ENCODE data around the gene IFI30.
A peak's percentile ranks its signal among the peaks of the same experiment; 100 is the strongest.
"Not testable (repeated sequence)": the region's sequence is repeated elsewhere in the genome, so short reads cannot be mapped to it uniquely, and the experiment has no call there.

IFI30 gene

DNA sequence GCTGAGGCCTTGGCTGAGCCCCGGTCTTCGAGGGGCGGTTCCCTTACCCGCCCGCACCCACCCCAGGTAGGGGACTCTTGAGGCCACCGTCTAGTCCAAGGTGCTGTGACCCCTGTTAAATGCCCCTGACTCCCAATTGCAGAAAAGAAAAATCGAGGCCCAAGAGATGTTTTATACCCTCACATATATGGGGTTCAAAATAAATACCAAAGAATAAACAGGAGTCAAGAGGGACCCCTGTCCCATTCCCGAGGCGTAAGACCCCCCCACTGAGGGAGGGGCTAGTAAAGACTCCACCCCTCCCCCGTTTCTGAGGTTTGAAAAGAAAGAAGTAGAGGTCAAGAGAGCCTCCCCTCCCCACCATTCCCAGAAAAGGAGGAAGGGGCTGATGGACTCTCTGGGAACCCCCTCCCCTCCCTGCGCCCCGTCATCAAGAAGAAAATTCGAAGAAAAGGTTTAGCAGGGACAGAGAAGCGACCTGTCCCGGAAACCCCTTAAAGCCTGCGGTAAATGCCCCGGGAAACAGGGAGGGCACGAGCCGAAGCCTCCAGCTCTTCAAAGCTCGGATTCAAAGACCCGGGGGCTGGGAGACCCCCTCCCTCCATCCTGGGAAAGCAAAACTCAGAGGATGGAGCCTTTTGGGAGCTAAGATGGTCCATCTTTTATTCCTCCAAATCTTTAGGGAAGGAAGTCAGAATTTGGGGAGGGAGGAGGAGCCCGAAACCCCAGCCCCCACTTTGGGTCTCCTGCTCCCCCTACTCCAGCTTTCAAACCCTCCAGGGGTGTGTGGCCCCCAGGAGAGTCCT is 31.0 kb downstream of the IFI30 start:
- DNase-seq, result no peak

DNA sequence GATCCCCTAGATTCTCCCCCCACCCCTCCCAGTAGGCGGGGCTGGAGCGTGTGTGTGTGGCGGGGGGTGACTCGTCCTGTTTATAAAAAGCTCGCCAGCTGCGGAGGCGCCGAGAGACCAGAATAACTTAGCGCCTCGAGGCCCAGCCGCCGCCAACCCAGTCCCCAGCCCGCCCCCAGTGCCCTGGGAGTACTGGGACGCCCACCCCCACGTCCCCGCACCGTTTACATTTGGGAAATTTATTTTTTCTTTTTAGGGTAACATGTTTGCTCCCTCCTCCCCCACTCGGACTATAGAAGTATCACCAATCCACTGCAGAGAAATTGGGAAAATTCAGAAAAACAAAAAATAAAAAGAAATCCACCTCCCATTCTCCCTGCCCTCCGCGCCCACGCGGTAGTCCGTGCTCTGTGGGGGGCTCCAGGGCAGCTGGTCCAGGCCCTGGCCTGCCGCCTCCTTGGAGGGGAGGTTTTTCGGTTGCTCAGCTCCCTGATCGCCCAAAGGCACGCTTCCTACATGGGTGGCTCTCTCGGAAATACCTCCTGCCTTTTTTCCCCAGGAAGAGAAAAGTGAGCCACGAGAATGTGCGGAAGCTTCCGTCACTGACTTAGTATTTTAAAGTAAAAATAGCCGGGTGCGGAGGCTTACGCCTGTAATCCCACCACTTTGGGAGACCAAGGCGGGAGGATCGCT is 31.7 kb downstream of the IFI30 start:
- DNase-seq, result peak; percentile 65

DNA sequence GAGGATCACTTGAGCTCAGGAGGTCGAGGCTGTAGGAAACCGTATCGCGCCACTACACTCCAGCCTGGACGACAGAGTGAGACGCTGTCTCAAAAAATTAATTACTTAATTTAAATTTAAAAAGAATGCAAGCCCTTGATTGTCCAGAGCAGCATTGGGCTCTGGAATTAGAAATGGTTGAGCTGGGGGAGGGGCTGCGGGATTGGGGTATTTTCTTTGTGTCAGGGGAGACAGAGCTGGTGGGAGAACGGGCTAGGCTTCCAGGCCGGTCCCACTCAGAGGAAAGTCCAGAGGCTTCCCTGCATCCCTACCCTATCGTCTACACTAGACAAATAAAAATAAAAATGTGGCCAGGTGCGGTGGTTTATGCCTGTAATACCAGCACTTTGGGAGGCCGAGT is 32.4 kb downstream of the IFI30 start:
- DNase-seq, result no peak

DNA sequence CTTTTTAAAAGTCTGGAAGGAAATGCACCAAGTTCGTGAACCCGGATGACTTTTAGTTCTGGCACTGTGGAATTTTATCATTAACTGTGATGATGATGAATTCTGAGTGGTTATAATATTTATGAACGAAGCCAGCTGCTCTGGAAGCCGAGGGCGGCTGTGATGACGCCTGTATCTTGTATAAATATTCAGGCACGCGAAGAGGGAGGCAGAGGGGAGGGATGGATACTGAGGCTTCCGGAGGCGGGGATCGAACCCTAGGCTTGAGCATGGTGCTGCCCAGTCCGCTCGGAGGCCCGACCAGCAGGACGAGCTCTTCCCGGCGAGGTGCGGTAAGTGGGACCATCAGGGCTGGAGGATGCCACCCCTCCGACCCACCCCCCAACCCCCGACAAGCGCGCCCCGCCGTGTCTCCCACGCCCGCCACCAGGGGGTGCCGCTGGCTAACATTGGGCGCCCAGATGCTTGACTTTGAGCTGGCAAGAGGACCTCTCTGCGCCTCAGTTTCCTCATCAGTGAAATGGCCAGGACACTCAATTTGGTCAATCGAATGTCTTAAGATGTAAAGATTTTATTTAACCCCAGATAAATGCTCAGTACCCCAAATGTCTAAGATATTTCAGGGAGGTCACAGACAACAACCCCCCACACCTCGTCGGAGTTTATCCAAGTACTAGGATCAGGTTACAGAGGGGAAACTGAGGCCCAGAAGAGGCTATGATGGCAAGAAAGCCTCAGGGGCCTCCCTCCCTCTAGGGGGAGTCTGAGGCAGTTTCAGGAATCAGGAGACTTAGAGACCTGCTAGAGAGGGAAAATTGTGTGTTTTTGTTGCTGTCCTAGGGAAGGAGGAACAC is 34.7 kb downstream of the IFI30 start:
- DNase-seq, result peak; percentile 48

DNA sequence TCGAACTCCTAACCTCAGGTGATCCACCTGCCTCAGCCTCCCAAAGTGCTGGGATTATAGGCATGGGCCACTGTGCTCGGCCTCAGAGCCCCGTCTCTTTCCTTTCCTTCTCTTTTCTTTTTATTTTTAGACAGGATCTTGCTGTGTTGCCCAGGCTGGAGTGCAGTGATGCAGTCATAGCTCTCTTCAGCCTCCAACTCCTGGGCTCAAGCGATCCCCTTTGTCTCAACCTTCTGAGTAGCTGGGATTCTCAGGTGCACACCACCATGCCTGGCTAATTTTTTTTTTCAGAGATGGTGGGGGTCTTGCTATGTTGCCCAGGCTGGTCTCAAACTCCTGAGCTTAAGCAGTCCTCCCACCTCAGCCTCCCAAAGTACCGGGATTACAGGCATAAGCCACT is 36.3 kb downstream of the IFI30 start:
- DNase-seq, result not testable (repeated sequence)

DNA sequence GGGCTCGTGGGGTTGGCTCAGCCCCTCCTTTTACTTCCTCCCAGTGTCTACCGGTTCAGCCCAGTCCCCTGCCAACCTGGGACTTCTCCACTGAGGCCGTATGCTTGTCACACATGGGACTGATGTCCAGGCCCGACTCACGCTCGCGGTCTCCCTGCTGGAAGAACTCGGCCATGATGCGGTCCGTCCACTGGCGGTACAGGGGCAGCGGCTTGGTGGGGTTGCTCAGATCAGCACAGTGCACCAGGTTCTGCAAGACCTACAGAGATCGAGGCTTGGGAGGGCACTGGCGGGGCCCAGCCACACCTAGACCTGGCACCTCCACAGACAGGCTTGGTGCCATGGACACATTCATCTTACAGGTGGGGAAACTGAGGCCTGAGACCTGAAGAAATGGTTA is 38.1 kb downstream of the IFI30 start:
- DNase-seq, result no peak

DNA sequence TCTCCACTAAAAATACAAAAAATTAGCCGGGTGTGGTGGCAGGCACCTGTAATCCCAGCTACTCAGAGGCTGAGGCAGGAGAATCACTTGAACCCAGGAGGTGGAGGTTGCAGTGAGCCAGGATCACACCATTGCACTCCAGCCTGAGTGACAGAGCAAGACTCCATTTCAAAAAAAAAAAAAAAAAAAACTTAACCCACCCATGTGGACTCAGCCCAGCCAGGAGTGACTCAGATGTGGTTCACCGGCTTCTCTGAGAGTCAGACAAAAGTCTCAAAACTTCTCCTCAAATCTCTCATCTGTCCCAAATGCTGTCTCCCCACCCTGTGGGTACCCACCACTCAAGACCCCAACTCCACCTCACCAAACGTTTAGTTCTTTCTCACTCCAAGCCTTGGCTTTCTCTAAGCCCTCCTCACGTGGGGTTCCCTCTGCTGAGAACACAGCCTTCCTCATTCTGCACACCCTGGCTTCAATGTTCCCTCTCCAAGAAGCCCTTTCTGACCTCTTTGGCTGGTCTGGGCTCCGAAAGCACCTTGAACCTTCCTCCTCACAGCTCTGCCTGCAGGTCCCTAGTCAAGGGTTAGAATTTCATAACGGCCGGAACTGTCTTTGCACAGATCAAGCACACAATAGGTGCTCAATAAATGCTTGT is 41.3 kb downstream of the IFI30 start:
- DNase-seq, result no peak

DNA sequence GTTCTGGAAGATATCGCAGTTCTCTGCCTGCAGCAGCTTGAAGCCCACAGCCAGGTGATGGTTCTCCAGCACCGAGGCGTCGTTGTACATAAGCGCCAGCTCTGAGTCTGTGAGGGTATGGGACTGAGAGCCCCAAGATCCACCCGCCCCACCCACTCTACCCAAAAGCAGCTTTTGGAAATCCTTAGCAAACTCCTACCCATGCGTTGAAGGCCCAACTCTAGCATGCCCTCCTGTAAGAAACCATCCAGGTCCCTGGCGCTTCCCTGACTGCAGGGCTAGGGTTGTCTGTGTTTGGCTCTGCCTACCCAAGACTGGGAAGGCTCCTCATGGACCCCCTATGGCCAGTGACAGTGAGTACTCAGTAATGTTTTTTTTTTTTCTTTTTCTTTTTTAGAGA is 43.2 kb downstream of the IFI30 start:
- DNase-seq, result no peak

DNA sequence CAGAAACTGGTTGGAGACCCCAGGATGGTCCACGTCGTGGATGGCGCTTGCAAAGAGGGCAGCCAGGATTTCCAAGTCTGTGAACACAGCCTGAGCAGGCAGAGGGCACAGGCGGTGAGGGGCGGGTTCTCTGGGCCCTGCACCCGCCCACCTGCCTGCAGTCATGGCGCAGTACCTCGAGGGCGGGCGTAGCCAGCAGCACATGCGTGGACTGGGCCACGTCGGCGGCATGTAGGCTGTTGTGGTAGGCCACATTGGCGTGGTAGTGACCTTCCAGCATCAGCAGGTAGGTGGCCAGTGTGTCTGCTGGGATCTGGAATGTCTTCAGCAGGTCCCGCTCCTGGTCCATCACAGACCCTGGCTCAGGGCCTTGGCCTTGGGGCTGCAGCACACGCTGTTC is 44.5 kb downstream of the IFI30 start:
- DNase-seq, result no peak

DNA sequence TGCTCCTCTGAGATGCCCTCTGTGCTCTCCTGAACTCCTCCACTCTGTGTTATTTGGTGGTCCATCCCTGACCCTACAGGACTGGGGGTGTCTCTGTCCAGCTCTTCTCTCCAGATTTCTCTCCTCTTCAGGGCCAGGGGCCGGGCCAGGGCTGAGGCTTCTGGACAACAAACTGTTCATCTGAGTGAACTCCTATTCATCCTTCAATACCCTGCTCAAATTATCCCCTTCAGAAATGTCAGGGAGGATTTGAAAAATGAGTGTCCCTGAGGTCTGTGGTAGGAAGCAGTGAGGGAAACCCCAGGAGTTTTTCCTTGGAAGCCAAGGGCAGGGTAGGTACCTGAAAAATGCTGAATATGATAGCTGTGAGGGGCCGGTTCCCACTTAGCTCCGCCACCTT is 45.0 kb downstream of the IFI30 start:
- DNase-seq, result no peak

DNA sequence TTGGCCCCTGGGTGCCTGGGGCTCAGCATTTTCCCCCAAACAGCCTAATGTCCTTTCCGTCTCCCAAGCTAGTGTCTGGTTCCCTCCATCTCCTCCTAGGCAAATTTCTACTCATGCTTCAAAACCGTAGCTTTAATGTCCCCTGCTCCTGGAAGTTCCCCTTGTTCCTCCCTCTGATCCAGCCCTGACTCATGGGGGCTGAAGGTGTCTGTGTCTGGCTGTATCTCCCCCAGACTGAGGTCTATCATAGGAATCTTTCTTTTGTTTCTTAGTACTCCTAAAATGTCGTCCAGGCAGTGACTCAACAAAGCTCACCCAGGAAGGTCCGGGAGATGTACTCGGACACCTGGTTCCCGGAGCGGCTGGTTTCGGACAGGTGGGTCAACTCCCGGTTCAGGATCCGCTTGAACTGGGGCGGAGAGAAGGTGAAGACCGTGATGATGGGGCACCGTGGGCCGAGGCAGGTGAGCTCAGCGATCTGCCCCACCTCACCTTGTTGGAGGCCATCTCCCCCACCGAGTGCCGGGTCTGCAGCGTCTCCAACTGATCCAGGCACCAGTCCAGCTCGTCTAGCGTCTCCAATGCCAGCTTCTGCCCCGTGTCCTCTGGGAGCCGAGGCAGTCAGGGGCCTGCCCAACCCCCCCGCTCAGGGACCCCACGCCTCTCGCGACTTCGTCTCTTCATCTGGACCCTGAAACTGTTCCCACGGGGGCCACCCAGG is 46.5 kb downstream of the IFI30 start:
- no peak for DNase-seq

DNA sequence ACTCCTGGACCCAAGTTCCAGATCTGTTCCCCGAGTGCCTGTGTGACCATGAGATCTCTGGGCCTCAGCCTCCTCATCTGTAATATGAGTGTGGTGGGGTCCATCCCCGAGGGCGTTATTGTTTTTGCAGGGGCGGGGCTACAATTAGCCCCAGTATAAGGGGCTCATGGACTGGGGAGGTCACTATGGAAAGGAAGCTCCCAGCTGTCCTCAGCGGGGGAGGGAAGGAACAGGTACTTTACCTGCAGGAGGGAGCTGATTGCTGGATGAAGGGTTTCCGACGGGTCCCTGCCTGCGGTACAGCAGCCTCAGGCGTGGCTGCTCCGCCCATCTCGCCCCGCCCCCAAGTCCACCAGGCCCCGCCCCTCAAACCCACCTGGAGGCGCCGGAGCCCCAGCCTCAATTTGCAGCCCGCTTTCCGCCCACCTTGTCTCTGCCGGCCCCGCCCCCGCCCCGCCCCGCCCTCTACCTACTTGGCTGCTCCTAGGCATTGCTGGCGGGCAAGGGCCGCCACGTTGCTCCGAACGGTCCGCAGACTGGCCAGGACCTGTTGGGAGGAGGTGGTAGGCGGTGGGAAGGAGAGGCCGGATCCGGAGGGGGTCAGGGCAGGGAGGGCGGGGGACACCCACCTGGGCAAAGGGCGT is 47.1 kb downstream of the IFI30 start:
- DNase-seq, result peak; percentile 19

DNA sequence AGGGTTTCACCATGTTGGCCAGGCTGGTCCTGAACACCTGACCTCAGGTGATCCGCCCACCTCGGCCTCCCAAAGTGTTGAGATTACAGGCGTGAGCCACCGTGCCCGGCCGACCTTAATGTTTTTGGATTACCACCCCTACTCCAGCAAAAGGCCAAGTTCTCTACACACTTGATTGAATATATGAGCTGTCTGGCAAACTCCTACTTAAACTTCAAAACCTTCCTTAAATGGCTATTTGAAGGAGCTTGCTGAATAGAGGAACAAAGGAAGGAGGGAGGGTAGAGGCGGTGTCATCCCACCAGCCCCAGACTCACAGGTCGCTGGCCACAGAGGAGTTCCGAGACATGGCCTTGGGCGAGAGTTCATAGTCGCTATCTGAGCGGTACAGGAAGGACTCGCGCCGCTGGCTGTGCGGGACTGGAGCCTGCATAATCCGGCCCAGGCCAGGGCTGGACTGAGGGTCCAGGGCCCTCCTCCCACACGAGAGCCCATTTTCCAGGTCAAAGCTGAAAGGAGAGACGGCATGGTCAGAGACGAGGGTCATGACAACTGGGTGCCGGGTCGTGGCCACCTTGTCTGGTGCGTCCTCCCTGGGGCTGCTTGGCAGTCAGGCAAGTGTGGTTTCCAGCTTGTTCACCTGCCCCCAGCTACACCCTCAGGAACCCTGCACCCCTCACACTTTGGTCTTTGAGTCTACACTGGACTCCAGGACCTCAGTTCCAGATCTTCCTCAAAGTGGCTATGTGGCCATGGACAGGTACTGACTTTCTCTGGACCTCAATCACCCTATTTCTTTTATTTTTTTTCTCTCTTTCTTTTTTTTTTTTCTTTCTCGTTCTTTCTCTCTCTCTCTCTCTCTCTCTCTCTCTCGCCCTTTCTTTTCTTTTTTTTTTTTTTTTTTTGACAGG is 48.5 kb downstream of the IFI30 start:
- no peak for DNase-seq

DNA sequence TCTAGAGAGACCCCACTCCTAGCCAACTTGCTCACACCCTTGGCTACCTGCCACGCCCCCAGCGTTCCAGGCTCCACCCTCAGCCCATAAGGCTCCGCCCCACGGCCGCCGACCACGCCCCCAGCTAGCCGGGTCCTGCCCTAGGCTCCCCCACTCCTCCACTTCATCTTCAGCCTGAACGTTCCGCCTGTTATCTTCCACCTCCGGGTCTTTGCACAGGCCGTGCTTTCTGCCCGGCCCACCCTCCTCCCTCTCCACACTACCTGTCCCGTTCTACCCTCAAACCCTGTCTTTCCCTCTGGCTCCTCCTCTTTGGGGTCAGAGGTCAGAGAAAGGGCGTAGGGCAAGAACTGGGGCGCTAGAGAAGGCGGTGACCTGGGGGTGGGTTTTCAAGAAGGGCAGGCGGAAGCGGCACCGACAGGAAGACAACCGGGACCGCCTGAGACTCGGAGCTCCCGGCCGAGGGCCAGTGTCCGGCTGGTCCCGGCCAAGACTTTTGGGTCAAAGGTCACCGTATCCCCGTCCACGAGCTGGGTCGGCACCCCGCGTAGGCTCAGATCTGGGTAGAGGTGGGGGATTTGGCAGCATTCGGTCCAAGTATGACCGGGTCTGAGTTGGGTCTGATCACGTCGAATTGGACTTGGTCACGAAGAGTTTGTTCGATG is 50.4 kb downstream of the IFI30 start:
- DNase-seq, result peak; percentile 29

DNA sequence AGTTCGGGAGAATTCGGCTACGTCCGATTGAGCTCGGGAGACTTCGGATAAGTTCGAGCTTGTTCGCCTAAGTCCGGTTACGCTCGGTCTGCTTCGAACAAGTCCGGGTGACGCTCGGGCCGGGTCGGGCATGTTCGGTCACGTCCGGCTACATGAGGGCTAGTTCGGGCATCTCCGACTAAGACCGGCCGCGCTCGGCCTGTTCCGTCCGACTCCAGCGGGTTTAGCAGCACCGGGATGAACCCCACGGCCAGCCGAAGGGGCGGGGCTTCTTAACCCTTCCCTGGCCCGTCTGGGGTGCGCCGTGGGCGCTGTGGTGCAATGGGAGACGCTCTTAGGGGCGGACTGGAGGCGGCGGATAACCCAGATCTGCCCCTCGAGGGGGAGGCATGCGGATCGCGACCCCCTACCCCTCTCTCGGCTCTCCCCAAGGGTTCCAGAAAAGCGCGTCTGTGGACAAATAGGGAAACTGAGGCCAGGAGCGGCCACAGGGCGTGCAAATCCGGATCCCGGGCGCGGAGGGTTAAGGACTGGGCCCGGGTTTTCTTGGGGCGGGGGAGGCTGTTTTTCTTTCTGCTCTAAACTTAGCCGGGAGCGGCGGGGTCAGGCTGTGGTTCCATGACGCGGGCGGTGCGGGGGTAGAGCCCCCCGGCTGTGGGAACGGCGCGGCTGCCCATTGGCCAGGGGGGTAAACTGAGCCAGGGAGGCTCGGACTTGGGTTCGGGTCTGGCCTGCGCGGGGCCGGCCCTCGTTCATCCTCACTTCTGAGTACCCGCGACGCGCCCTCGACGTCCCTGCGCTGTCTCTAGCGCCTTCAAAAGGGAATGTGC is 51.1 kb downstream of the IFI30 start:
- DNase-seq, result peak; percentile 90

DNA sequence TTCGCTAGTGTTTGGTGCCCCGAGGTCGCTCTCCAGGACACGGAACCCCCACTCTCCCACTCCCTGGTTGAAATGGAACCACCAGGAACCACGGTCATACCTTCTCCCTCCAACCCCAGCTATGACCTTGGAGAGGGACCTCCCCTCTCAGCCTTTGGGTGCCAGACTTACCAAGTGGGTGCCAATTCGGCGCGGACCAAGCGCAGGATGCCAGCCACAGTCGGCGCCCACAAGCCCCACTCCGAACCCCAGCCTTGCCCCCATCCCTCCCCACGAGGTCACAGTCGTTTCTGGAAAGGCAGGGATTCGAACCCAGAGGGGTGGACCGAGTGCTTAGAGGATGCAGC is 51.7 kb downstream of the IFI30 start:
- no peak for DNase-seq

DNA sequence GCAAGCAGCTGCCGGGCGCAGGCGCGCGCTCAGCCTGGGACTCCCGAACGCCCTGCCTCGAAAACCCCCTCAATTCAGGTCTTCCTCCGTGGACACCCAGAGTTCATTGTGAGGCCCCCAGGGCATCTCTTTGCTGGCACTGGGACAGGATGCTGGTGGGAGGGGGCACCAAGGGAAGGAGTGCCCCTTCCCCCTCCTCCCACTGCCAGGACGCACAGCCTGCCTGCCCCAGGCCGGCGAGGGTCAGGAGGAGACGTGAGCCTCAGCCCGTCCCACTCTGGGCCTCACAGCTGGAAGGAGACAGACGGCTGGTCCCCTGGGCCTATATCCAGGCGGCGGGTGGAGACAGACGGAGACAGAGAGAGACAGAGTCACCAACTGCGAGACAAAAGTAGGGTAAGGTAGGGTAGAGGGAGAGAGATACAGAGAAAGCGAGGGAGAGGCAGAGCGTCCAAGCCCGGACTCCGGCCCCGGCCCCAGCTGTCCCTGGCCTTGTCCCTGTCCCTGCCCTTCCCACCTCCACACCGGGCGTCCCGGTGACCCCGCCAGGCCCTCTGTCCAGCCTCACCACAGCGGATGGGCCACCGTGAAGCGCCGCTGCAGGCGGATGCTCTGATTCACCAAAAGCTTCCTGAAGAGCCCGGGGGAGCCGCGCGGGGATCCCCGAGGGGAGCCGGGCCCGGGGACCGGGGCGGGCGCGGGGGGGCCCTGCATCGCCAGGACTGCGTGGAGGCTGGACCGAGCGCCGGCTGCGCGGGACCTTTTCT is 52.3 kb downstream of the IFI30 start, which contains the start of gene PDE4C:
TSS of gene PDE4C (minus strand) at position 737 of the 767 bp plus-strand sequence. CDS start at position 714, 23 bp downstream.
- DNase-seq, result no peak

Measured in CD4-positive, alpha-beta T cell treated with Interleukin-17A for 1 hour (primary cell).